IPS-NIHi11 (cell line): Measurements from ENCODE around the gene ACSM6.

Source experiments
- DNase-seq: peaks from one replicate; pipeline ENCODE4 v3.0.0; 2012; ENCODE audit warnings: mixed read lengths, low spot score

Gene ACSM6

DNA sequence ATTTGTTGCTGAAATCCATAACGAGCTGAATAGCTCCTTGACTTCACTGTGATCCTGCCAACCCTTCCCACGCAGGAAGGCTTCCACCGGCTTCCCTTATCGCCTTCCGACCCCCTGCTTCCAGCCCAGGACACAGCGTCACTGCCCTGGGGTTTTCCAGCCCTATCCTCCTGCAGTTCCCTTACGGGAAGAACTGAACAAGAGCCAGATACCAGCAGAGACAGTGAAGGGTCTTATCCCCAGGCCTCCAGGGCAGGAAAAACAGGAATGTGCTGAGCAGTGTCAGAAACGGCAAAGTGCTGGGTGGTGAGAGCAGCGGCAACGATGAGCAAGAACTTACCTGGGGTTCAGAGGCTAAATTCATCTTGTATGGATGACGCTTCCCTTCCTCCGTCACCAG is 74.4 kb downstream of the ACSM6 start:
- no peak for DNase-seq

DNA sequence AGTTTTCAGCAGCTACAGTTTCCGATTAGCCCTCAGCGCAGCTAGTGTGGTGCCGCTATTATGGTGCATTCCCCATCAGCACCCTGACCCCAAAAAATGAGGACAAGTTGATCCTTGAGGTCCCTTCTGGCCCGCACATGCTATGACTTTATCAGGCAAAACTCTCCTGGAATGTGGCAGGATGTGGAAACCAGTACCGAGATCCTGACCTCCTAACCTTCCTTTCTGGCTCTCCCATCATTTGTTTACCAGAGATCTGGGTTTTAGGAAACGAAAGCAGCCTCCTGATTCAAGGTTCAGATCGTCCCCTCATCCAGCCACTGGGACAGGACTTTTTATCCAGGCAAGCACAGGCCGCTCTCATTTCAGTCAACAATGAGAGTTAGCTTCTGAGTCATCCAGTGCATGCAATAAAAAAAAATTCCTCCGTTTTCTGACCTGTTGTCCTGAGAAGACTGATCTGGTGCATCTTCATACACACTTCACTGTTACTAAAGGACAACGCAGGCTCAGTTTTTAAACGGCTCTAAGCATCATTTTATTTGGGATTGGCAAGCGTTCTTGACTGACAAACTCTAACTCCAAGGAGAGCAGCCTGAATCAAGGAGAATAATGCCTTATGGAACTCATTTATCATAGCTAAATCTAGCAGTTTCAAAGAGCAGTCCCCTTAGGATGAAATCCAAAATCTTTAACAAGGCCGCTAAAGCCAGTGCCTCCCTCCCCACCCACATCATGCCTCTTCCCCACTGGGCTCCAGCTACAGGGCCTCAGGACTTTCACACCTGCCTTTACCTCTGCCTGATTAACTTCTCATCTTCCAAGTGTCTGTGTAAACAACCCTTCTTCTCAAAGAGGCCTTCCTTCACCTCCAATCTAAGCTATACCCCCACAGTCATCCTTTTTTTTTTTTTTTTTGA is 79.6 kb downstream of the ACSM6 start:
- DNase-seq: no peak

DNA sequence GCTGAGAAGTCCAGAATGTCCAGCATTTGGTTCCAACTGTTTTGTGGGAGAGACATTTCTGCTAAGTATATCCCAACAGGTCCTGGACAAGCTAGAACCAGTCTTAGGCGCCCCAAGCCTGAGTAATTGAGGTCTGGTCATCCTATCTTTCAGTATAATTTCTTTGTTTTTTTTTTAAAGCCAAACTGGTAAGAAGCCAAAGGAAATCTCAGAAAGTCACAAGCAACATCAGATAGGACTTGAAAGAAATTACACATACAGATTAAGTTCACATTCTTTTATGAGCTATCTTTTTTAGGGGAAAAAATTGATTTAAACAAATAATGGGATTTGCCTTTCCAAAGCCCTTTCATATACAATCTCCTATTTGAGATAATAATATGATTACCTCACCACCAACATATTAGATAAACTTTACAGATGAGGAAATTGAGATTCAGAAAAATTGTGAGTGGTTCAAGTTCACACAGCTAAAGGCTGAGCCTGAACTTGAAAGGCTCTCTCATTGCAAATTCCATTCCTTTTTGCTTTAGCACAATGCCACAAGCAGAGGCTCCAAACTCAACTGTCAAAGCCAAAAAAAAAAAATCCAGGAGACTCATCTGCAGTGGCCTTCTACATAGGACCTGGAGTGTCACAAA is 81.8 kb downstream of the ACSM6 start:
- no peak for DNase-seq

DNA sequence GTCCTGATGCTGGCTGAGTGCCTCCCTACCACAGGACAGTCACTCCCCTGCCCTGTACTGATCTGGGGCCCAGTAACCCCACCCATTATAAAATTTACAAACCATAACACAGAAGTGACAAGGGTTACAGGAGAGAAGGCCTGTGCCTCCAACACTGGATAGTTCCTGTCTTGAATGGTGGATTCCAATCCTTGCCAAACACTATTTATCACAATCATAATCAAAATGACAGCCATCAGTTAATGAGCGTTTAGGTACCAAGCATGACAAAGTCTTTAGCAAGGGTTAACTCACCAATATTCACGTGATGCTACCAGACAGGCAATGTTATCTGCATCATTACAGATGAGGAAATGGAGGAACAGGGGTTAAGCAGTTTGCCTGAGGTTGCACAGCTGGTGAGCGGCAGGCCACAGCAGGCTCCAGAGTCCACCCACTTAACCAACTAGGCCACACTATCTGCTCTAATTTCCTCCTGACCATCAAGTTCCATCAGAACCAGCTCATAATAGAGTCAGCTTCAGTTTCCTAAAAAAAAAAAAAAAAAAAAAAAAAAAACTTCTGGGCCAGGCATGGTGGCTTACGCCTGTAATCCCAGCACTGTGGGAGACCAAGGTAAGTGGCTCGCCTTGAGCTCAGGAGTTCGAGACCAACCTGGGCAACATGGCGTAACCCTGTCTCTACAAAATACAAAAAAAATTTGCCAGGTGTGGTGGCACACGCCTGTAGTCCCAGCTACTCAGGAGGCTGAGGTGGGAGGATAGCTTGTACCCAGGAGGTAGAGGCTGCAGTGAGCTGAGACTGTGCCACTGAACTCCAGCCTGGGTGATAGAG is 82.5 kb downstream of the ACSM6 start:
- DNase-seq: no peak

DNA sequence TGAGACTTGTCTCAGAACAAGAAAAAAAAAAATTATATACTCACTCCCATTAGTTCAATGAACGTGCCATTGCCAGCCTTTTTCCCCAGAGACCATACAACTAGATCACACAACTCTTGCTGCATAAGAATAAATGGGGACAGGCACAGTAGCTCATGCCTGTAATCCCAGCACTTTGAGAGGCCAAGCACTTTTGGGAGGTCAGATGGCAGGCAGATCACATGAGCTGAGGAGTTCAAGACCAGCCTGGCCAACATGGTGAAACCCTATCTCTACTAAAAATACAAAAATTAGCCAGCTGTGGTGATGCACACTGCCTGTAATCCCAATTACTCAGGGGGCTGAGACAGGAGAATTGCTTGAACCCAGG is 83.1 kb downstream of the ACSM6 start:
- no peak for DNase-seq

DNA sequence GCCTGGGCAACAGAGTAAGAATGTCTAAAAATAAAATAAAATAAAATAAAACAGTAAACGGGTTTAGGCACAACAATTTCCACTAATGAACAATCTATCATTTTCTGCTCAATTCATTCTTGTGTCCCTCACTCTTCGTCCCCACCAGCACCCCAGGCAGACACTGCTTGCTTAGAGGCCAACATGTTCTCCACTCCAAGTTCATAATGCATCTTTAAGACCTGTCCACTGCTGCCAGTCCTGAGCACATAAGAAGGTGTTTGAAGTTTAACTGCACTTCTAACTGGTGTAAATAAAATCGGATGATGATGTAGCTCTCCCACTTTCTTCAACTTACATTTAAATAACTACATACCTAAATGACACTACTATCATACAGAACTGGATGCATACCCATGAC is 83.6 kb downstream of the ACSM6 start:
- DNase-seq: no peak
